Tibial nerve (tissue), 3 donors: ENCODE results near the gene ADAM10.

ENCODE experiments used
- CTCF ChIP-seq, 5 experiments: fragments of 200-600 bp in 3 of 5; fragments of 450-650 bp in 2 of 5; sonication (generic) in 3 of 5; IDR thresholded peaks; one replicate each; pipeline ENCODE4 v1.5.1; 2016 to 2019; ENCODE audit warnings: antibody characterized with exemption in 5 of 5, mild to moderate bottlenecking in 3 of 5, moderate library complexity in 2 of 5
- POLR2A ChIP-seq, 2 donors: fragments of 450-650 bp; IDR thresholded peaks; one replicate each; pipeline ENCODE4 v1.6.1; 2017; ENCODE audit warnings: antibody characterized with exemption in 2 of 2, mild to moderate bottlenecking in 2 of 2, moderate library complexity in 2 of 2

- TF ChIP-seq CTCF (IDR thresholded peaks at IDR 0.05) = no peak
- no peak for TF ChIP-seq POLR2A (IDR thresholded peaks at IDR 0.05)
Observed at GRCh38 chr15:58582160-58582559, 167.3 kb downstream of the ADAM10 start.
